GM20000 (cell line): ENCODE data around the gene AKAP6.
A peak's percentile ranks its signal among the peaks of the same experiment; 100 is the strongest.

Experiments used
- DNase-seq: peaks from one replicate; pipeline ENCODE4 v3.0.0; 2012; ENCODE audit warnings: low spot score
- TF ChIP-seq, protein P1 (sequence below): IDR thresholded peaks from 2 replicates; pipeline ENCODE4 v1.5.1; 2012; ENCODE audit warnings: mild to moderate bottlenecking, control low read depth; ENCODE audit errors: extremely low read depth, missing control alignments

Gene AKAP6

DNA sequence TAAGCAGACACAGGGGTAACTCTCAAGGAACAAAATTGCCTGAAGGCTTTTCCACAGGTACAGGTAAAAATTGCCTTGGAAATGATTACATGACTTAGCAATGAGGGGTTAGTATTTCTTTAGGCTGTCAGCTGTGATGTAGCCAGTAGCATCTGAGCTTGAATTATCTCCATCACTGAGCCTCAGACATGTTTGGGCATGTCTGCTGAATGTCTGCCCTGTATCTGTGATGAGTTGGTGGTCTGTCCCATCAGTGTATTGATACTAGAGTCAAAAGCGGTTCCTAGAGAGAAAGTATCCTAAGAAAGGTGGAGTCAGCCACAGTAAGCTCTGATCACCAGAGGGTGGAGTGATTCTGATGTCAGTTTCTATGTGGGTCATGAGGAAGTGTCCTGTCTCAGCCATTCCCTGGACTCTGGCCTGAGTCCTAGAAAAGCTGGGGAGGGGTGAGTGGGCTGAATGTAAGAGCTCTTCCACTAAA is 16.3 kb downstream of the AKAP6 start:
- TF ChIP-seq, protein P1, sequence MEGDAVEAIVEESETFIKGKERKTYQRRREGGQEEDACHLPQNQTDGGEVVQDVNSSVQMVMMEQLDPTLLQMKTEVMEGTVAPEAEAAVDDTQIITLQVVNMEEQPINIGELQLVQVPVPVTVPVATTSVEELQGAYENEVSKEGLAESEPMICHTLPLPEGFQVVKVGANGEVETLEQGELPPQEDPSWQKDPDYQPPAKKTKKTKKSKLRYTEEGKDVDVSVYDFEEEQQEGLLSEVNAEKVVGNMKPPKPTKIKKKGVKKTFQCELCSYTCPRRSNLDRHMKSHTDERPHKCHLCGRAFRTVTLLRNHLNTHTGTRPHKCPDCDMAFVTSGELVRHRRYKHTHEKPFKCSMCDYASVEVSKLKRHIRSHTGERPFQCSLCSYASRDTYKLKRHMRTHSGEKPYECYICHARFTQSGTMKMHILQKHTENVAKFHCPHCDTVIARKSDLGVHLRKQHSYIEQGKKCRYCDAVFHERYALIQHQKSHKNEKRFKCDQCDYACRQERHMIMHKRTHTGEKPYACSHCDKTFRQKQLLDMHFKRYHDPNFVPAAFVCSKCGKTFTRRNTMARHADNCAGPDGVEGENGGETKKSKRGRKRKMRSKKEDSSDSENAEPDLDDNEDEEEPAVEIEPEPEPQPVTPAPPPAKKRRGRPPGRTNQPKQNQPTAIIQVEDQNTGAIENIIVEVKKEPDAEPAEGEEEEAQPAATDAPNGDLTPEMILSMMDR: no peak
- DNase-seq: no peak

DNA sequence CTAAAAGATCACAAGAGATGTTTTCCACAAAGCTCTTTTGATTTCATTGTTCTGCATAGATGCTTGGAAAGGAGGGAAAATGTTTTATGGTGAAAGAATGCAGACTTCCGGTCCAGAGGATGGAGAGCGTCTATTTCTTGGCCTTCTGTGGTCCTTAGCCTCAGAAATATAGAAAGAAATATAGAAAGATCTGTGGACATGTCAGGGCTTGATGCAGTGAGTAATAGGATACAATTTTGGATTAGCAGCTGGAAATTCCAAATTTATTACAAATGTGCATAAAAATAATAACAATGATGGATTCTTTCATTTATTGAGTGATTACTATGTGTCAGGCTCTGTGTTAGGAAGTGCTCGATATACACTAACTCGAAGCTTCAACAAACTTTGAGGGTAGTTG is 20.2 kb downstream of the AKAP6 start:
- no peak for DNase-seq
- TF ChIP-seq, protein P1: no peak

DNA sequence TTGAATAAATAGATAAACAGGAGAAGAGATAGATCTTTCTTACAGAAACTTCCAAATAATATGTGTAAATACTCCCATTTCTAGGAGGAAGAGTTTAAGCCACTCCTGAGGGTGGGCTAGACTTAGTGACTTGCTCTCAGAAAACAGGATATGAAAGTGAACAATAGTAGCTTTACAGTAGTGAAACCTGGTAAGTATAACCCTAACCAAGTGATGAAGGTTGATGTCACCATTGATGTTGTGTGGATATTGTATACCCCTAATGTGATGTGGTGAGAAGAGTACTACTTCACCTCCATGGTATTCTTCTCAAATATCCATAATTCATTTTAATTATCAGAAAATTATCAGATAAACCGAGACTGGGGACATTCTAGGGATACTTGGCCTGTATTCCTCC is 20.9 kb downstream of the AKAP6 start:
- peak; percentile 13 for DNase-seq
- TF ChIP-seq, protein P1: no peak

DNA sequence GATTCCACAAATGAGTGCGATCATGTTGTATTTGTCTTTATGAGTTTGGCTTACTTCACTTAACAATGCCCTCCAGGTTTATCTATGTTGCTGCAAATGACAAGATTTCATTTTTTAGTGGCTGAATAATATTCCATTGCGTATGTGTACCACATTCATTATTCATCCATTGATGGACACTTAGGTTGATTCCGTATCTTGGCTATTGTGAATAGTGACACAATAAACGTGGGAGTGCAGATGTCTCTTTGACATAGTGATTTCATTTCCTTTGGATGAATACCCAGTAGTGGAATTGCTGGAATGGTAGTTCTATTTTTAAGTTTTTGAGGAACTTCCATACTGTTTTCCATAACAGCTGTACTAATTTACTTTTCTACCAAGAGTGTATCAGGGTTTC is 23.5 kb downstream of the AKAP6 start:
- no peak for DNase-seq
- TF ChIP-seq, protein P1: no peak

DNA sequence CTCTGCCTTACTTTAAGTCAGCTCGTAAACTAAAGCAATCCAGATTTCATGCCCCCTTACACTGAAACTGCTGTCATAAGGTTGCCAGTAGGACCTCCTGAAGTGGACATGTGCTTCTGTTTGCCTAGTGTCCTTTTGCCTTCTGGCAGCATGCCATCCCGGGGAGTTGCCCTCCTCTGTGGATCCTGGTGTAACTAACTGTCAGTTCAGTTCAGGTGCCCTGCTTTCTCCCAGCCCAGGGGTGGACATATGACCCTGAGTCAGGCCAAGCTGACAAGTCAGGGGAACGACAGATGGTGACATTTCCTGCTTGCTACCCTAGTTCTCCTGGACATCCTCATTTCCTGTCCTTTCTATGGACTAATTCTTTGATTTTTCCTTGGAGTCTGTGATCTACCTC is 25.6 kb downstream of the AKAP6 start:
- TF ChIP-seq, protein P1: no peak
- DNase-seq: no peak

DNA sequence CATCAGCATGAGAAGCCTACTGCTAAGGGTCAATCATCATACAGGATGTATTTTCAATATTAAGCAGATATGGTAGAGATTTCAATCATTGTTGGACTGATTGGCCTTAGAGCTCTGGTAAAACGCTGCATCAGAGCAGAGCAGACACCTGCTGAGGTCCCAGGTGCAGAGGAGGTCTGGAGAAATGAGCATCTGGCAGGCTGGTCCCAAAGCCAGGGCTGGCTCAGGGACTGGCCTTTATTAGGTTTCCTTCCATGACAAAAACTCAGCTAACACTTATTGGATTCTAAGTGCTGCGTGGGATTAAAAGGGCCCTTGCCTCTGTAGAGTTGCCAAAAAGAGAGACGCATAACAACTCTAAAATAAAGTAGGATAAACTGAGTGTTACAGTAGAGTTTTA is 29.7 kb downstream of the AKAP6 start:
- TF ChIP-seq, protein P1: no peak
- no peak for DNase-seq

DNA sequence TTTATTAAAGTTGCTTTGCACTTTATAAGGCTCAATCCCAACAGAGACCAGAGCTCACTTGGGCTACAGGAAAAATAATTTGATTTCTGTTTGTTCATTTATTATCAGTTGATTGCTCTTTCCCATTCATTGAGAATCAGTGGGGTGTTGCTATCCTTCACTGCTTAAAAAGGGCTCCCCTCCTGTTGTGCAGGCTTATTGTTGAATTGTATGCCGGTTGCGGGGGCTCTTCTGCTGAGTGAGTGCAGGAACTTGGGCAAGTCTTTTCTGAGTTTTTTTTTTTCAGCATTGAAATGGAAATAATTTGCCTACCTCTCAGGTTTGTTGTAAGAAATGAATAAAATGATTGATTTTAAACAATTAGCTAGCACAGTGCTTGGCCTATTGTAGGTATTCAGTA is 32.6 kb downstream of the AKAP6 start:
- TF ChIP-seq, protein P1: no peak
- no peak for DNase-seq
